Immature natural killer cell (primary cell): ENCODE data around the gene RILP. TPM values are rescaled to one million over a fixed set of nuclear protein-coding genes. Genes with fewer than 3 reads are reported as not detected.

Source experiments
- DNase-seq, 3 donors: peaks; one replicate each; pipeline ENCODE4 v3.0.0; 2022; ENCODE audit warnings: mixed read lengths in 1 of 3
- H3K27ac Mint-ChIP-seq, 6 donors: one replicate each; pipeline ENCODE4 v1.8.0; 2020; ENCODE audit warnings: mixed read lengths in 6 of 6, mild to moderate bottlenecking in 5 of 6, inconsistent platforms in 4 of 6, moderate library complexity in 3 of 6
- H3K27me3 Mint-ChIP-seq, 3 donors: one replicate each; pipeline ENCODE4 v1.8.0; 2020 to 2021; ENCODE audit warnings: low read depth in 3 of 3, mild to moderate bottlenecking in 3 of 3, mixed read lengths in 3 of 3, moderate library complexity in 3 of 3, inconsistent platforms in 1 of 3
- H3K36me3 Mint-ChIP-seq, 3 donors: one replicate each; pipeline ENCODE4 v1.8.0; 2020; ENCODE audit warnings: mixed read lengths in 3 of 3, inconsistent platforms in 2 of 3, mild to moderate bottlenecking in 2 of 3
- H3K4me1 Mint-ChIP-seq, 2 donors: one replicate each; pipeline ENCODE4 v1.8.0; 2020; ENCODE audit warnings: inconsistent platforms in 2 of 2, mild to moderate bottlenecking in 2 of 2, mixed read lengths in 2 of 2, moderate library complexity in 1 of 2
- H3K4me3 Mint-ChIP-seq, 5 donors: one replicate each; pipeline ENCODE4 v1.8.0; 2020; ENCODE audit warnings: mild to moderate bottlenecking in 5 of 5, mixed read lengths in 5 of 5, inconsistent platforms in 3 of 5, moderate library complexity in 3 of 5
- H3K9me3 Mint-ChIP-seq, 6 donors: one replicate each; pipeline ENCODE4 v1.8.0; 2020; ENCODE audit warnings: mild to moderate bottlenecking in 6 of 6, mixed read lengths in 6 of 6, inconsistent platforms in 4 of 6, moderate library complexity in 3 of 6
- polyA plus RNA-seq, 3 donors: library from polyadenylated mRNA; unstranded; fragments of 300-500 nt; fragmentation: Illumina TruSeq; gene quantifications; one replicate each; pipeline ENCODE4 v1.2.3, GENCODE V29; 2021

RILP gene
- polyA plus RNA-seq, 3 donors from 2014 or later = 5.0 to 12.7 (median 9.2) TPM

DNA sequence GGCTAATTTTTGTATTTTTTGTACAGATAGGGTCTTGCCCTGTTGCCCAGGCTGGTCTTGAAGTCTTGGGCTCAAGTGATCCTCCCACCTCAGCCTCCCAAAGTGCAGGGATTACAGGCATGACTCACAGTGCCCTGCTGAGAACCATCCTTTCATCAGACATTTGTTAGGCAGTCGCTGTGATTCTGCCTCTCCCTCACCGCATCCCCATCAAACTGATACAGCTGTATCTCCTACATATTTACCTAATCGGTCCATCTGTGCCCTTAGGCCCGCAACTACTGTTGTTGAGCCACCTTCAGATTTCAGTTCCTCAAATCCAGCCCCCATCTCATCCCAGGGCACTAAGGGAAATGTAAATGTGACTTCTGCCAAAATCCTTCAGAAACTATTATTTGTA, 19.0 kb downstream of the RILP start:
- peaks cover 15 to 17% of the 10 kb centered on the region in 2 donors for H3K4me1 Mint-ChIP-seq
- H3K4me3 Mint-ChIP-seq = peak overlapping the region; percentile 72 to 92 (median 90)
- H3K27ac Mint-ChIP-seq = peak overlapping the region in 2 of 6 donors; percentile 46 to 92
- H3K27me3 Mint-ChIP-seq = peaks cover 9 to 24% (median 14%) of the 10 kb centered on the region in 3 donors
- H3K9me3 Mint-ChIP-seq = no peaks in the 10 kb centered on the region
- no peak for DNase-seq
- H3K36me3 Mint-ChIP-seq = peaks cover 0 to 4% (median 0%) of the 10 kb centered on the region in 3 donors

DNA sequence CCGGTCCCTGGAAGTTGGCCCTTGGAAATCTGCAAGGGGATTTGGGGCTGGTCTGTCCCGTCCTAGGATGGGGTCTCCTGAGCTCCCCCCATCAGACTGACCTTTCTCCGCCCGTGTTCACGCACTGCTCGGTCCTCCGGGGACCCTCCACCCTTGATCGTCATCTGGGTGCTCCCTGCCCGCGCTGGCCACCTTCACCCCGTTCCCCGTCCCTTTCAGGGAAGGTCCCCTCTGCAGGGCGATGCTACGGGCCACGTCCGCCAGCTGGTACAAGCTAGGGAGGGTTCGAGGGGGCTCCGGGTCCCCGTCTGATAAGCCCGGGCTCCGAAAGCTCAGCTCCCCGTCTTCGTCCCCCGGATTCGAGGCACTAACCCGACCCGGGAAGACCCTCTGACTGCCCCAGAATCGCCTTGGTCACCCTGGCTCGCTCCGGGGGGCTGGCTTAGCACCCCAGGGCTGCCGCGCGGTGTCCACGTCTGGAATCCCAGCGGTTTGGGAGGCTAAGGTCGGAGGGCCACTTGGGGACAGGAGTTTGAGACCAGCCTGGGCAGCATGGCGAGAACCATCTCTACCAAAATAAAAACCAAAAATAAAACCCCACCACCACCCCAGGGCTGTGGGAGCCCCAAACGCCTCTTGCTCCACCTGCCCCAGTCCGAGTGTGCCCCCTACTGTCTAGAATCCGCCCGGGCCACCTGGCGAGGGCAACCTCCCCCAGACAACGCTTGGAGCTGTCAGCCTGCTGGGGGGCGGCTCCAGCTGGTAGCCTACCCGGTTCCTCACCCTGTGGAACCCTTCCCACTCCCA, 20.0 kb downstream of the RILP start:
- Mint-ChIP-seq H3K27me3 (peaks cover 9 to 24% (median 14%) of the 10 kb centered on the region in 3 donors), H3K27ac (peak overlapping the region in 5 of 6 donors; percentile 78 to 92 (median 87)), H3K4me3 (peak overlapping the region; percentile 85 to 92 (median 90)), H3K36me3 (peaks cover 0 to 5% (median 0%) of the 10 kb centered on the region in 3 donors), H3K9me3 (no peaks in the 10 kb centered on the region), H3K4me1 (peaks cover 15 to 17% of the 10 kb centered on the region in 2 donors)
- DNase-seq = peak; percentile 71 to 76 (median 73)

DNA sequence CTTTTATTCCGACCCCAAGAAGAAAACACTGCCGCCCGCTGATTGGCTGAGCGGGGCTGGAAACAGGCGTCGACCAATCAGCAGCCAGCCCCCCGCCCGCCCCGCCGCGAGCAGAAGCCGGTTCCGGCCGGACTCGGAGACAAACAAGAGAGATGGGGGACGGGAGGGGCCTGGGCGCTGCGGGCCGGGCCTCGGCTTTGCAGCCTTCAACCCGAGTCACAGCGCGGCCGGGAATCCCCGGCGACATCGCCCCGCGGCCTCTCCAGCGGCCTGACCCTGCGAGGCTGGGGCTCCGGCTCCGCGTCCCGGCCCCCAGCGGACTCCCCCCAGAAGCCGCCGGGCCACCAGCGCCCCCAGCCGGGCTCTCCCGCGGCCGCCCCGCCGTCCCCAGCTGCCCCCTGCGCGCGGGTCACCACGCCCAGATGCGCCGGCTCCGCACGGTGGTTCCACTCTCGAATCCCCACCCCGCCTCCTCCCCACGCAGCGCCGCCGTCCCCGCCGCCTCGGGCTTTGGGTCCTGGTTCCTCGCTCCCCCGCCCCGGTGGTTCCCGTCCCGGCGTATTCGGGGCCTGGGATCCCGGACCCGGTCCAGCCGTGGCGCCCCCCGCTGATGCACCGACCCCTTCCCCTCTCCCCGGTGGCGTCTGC, 20.7 kb downstream of the RILP start:
- peak overlapping the region; percentile 90 to 97 (median 92) for H3K4me3 Mint-ChIP-seq
- peak; percentile 89 to 92 (median 90) for DNase-seq
- H3K9me3 Mint-ChIP-seq = no peaks in the 10 kb centered on the region
- peaks cover 0 to 5% (median 0%) of the 10 kb centered on the region in 3 donors for H3K36me3 Mint-ChIP-seq
- peaks cover 15 to 17% of the 10 kb centered on the region in 2 donors for H3K4me1 Mint-ChIP-seq
- peaks cover 9 to 24% (median 14%) of the 10 kb centered on the region in 3 donors for H3K27me3 Mint-ChIP-seq
- H3K27ac Mint-ChIP-seq = peak overlapping the region; percentile 85 to 95 (median 92)

DNA sequence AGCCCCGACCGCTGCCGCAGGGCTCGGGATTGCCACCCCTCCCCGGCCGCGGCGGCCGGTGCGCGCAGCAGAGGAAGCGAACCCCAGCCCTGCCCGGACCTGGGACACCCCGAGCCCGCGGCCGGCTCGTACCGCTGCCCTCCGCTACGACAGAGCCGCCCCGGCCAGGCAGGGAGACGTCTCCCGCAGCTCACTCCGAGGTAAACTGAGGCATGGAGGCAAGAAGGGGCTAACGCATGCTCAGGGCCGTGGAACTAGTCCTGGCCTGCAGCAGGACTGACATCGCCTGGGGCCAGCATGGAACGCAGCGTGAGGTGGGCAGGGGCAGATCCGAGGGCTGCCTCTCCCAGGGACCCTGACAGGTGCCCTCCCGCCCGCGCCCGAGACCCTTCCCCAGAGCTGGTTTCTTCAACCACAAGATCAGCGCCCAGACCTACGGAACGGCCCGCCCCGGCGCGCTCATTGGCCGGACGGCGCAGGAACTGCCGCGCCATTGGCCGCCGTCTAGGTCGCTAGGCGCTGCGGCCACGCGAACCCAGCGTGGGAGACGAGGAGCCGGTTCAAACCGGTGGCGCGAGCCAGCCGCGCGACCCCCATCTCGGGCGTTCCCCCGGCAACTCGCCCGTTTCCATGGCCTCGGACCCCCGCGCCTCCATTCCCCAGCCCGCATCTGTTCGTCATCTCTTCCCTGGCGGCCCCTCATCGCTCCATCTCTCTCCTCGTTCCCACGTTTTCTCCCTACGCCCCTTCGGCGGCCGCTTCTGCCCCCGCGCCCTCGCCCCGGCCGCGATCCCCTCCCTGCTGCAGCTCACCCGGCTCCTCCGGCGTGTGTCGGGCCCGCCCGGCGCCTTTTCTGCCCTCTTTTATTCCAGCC, 21.4 kb downstream of the RILP start, which contains the start of gene SLC43A2:
SLC43A2 (minus strand) TSS at position 853 of the 874 bp plus-strand sequence. CDS start 960 bp downstream, outside the sequence.
- peaks cover 0 to 5% (median 0%) of the 10 kb centered on the region in 3 donors for H3K36me3 Mint-ChIP-seq
- H3K27ac Mint-ChIP-seq = peak within 1 kb of the TSS; percentile 85 to 95 (median 92)
- H3K4me1 Mint-ChIP-seq = peaks cover 15 to 17% of the 10 kb centered on the region in 2 donors
- H3K4me3 Mint-ChIP-seq = peak within 1 kb of the TSS; percentile 90 to 97 (median 92)
- H3K9me3 Mint-ChIP-seq = no peaks in the 10 kb centered on the region
- H3K27me3 Mint-ChIP-seq = peaks cover 9 to 24% (median 14%) of the 10 kb centered on the region in 3 donors
- DNase-seq = peak; percentile 78 to 82 (median 80)

DNA sequence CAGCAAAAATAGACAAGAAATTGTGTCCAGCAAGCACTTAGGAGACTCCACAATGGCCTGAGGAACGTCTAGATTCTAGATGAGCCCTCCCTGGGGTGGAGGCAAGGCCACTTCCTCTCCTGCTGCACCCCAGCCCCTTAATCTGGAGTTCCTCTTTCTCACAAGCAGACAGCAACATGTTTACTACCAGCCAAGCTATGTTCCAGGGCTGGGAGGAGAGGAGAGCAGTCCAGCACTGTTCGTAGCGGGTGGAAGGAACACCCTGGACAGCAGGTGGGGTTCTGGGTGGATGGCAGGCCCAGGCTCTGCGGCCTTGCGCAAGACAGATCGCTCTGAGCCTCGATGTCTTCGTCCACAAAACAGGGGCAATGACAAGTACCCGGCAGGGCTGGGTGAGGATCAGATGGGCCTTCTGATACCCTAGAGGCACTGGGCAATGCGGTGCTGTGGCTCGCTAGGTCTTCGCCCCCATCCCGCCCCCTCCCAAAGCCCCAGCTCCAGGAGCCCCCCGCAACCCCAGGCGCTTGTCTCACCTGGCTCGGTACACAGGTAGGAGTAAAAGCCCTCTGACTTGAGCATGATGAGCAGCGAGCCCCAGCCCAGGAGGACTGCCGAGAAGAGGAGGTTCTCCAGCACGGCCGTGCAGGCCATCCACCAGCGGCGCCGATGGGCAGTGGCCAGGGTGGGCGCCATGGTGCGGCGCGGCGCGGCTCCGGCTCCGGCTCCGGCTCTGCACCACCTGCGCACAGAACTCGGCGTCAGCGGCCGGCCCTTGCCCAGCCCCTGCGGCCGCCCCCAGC, 22.3 kb downstream of the RILP start:
- no peaks in the 10 kb centered on the region for H3K9me3 Mint-ChIP-seq
- peak overlapping the region; percentile 77 to 84 (median 80) for H3K4me3 Mint-ChIP-seq
- H3K4me1 Mint-ChIP-seq = peaks cover 15 to 17% of the 10 kb centered on the region in 2 donors
- DNase-seq = no peak
- peaks cover 0 to 5% (median 0%) of the 10 kb centered on the region in 3 donors for H3K36me3 Mint-ChIP-seq
- H3K27ac Mint-ChIP-seq = peak overlapping the region in 5 of 6 donors; percentile 25 to 70 (median 46)
- H3K27me3 Mint-ChIP-seq = peaks cover 9 to 24% (median 14%) of the 10 kb centered on the region in 3 donors

GRCh38 chr17:1626333-1626732, 23.3 kb downstream of the RILP start:
- peaks cover 15 to 17% of the 10 kb centered on the region in 2 donors for H3K4me1 Mint-ChIP-seq

DNA sequence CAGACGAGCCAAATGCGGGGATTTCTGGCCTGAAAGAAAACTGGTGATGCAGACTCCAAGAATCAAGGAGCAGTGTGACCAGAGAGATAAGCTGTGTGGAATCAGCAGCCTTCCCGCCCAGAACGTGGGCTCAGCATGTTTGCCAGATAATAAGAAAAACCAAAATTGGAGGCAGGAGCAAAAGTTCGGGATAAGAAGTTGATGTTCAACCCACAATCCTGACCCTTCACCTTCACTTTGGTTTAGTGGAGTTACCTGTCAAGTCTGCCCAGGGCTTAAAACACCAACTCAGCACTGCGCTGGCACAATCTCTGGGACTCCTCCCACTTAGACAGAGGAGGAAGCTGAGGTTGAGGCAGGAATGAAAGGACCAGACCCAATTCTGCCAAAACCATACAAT, 24.1 kb downstream of the RILP start:
- Mint-ChIP-seq H3K4me3 (peak overlapping the region in 4 of 5 donors; percentile 3 to 45 (median 9)), H3K36me3 (peaks cover 0 to 5% (median 0%) of the 10 kb centered on the region in 3 donors), H3K4me1 (peaks cover 15 to 17% of the 10 kb centered on the region in 2 donors), H3K9me3 (no peaks in the 10 kb centered on the region), H3K27me3 (peaks cover 9 to 24% (median 11%) of the 10 kb centered on the region in 3 donors), H3K27ac (no peak overlapping the region)
- DNase-seq = no peak

More at GRCh38 chr17:1626333-1626732, 23.3 kb downstream of the RILP start:
- Mint-ChIP-seq H3K27me3 (peaks cover 9 to 24% (median 14%) of the 10 kb centered on the region in 3 donors), H3K27ac (peak overlapping the region in 2 of 6 donors; percentile 25 to 71), H3K36me3 (peaks cover 0 to 5% (median 0%) of the 10 kb centered on the region in 3 donors), H3K4me3 (peak overlapping the region; percentile 77 to 84 (median 80)), H3K9me3 (no peaks in the 10 kb centered on the region)
- DNase-seq = no peak

- Mint-ChIP-seq H3K27me3 (peaks cover 8 to 20% (median 10%) of the 10 kb centered on the region in 3 donors), H3K27ac (no peak overlapping the region), H3K36me3 (peaks cover 0 to 5% (median 0%) of the 10 kb centered on the region in 3 donors), H3K9me3 (no peaks in the 10 kb centered on the region), H3K4me3 (no peak overlapping the region), H3K4me1 (peaks cover 11 to 15% of the 10 kb centered on the region in 2 donors)
- no peak for DNase-seq
These were observed 24.6 kb downstream of the RILP start for GRCh38 chr17:1625053-1625452.

GRCh38 chr17:1624650-1625049, 25.0 kb downstream of the RILP start:
- Mint-ChIP-seq H3K4me3 (no peak overlapping the region), H3K27ac (no peak overlapping the region), H3K36me3 (peaks cover 0 to 5% (median 0%) of the 10 kb centered on the region in 3 donors), H3K27me3 (peaks cover 5 to 18% (median 10%) of the 10 kb centered on the region in 3 donors), H3K4me1 (peaks cover 10 to 11% of the 10 kb centered on the region in 2 donors), H3K9me3 (no peaks in the 10 kb centered on the region)
- no peak for DNase-seq

GRCh38 chr17:1623057-1623630, 26.5 kb downstream of the RILP start:
- Mint-ChIP-seq H3K4me3 (no peak overlapping the region), H3K4me1 (peaks cover 10% of the 10 kb centered on the region in 2 donors), H3K27me3 (peaks cover 7 to 11% (median 8%) of the 10 kb centered on the region in 3 donors), H3K9me3 (no peaks in the 10 kb centered on the region), H3K36me3 (peaks cover 0 to 5% (median 0%) of the 10 kb centered on the region in 3 donors), H3K27ac (no peak overlapping the region)
- DNase-seq = no peak

DNA sequence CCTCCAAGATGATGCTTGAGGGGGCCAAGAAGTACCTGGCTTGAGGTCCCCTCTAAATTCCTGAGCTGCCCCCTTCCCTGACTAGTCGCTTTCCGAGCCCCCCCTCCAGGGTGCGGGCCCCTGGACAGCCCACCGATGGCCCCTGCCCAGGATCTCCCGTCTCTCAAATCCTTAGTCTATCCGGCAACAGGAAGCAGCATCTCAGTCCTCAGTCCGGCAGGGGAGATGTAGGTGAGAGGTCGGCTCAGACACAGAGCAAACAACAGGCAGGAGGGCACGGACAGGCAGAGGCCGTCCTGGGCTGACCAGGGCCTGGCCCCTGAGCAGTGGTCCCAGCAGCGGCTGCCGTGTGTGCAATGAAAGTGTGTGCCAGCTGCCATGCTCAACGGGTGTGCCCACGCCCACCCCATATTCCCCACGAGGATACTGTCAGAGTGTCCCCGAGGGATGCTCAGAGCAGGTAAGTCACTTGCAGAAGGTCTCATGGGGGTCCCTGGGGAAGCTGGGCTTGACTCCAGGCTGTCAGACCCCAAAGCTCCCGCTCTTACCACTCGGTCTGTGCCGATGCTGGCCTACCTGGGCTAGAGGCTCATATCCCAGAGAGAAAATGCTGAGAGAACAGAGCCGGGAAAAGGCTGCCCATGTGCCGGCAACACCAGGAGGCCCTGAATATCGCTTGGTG, 28.3 kb downstream of the RILP start:
- H3K36me3 Mint-ChIP-seq = peaks cover 0 to 5% (median 0%) of the 10 kb centered on the region in 3 donors
- no peaks in the 10 kb centered on the region for H3K9me3 Mint-ChIP-seq
- no peak for DNase-seq
- H3K27ac Mint-ChIP-seq = no peak overlapping the region
- H3K4me3 Mint-ChIP-seq = no peak overlapping the region
- H3K4me1 Mint-ChIP-seq = no peaks in the 10 kb centered on the region
- peaks cover 0 to 7% (median 3%) of the 10 kb centered on the region in 3 donors for H3K27me3 Mint-ChIP-seq
